Liver (tissue), 3 donors: ENCODE results near the gene INSC.

Experiments used
- TAF1 ChIP-seq: conservative IDR thresholded peaks from 2 replicates; pipeline ENCODE4 v1.6.1; 2016; ENCODE audit warnings: antibody characterized with exemption, mild to moderate bottlenecking
- TF ChIP-seq, protein P1 (sequence below): fragments of 150-350 bp; IDR thresholded peaks from 2 replicates; pipeline ENCODE4 v1.5.1; 2017; ENCODE audit warnings: improper control_type of control experiment, low read depth, low read length; ENCODE audit not compliant: missing input control
- donor health status: healthy.
- donor health status: healthy.

DNA sequence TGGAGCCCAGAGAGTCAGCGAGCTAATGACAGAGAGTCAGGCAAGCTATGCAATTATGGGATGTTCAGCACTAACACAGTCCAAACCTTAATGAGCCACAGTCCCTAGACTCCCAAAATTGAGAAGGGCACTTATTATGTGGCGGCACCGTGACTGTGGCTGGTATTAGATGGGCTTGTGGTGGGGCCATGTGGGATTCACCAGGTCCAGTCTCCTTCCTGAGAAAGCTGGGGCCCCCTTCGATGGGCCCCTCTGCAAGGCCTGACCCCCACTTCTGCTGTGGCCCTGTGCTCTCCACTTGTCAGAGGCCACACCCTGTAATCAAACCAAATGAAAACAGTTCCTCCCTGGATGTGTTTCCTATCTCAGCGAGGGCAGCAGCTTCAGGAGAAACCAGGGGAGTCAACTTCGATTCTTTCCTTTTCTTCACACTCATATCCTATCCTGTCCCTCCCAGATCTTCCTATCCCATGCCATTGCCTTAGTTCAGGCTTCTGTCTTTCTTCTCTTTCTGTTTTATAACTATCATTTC lies 42.9 kb downstream of the INSC start:
- TF ChIP-seq, protein P1, sequence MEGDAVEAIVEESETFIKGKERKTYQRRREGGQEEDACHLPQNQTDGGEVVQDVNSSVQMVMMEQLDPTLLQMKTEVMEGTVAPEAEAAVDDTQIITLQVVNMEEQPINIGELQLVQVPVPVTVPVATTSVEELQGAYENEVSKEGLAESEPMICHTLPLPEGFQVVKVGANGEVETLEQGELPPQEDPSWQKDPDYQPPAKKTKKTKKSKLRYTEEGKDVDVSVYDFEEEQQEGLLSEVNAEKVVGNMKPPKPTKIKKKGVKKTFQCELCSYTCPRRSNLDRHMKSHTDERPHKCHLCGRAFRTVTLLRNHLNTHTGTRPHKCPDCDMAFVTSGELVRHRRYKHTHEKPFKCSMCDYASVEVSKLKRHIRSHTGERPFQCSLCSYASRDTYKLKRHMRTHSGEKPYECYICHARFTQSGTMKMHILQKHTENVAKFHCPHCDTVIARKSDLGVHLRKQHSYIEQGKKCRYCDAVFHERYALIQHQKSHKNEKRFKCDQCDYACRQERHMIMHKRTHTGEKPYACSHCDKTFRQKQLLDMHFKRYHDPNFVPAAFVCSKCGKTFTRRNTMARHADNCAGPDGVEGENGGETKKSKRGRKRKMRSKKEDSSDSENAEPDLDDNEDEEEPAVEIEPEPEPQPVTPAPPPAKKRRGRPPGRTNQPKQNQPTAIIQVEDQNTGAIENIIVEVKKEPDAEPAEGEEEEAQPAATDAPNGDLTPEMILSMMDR, result no peak
- TF ChIP-seq TAF1, result no peak
